Lung (tissue), 12 donors: ENCODE data around the gene SLC35F1. TPM values are rescaled to one million over a fixed set of nuclear protein-coding genes. Genes with fewer than 3 reads are reported as not detected.

ENCODE experiments used
- ATAC-seq: fragments of 200-7000 bp; cut with Tn5 transposase; one replicate; pipeline ENCODE4 v1.9.1; 2020; ENCODE audit warnings: moderate number of reproducible peaks; ENCODE audit not compliant: insufficient read depth, low FRiP score
- DNase-seq, 3 donors: peaks; one replicate each; pipeline ENCODE4 v3.0.0-alpha.2; 2013 to 2017
- H3K27ac ChIP-seq, 2 donors: one replicate each; pipeline ENCODE4 v1.5.1; 2013; ENCODE audit warnings: mild to moderate bottlenecking in 2 of 2, moderate library complexity in 2 of 2, control low read depth in 1 of 2, inconsistent platforms in 1 of 2, low read depth in 1 of 2, low read length in 1 of 2
- H3K27me3 ChIP-seq, 3 donors: one replicate each; pipeline ENCODE4 v1.5.1; 2013; ENCODE audit warnings: low read length in 2 of 3; ENCODE audit not compliant: control insufficient read depth in 3 of 3, insufficient read depth in 3 of 3
- H3K36me3 ChIP-seq, 4 donors: one replicate each; pipeline ENCODE4 v1.5.1; 2013; ENCODE audit warnings: low read length in 4 of 4, mild to moderate bottlenecking in 1 of 4, moderate library complexity in 1 of 4; ENCODE audit not compliant: control insufficient read depth in 4 of 4, insufficient read depth in 4 of 4
- H3K4me1 ChIP-seq, 5 donors: one replicate each; pipeline ENCODE4 v1.5.1; 2013; ENCODE audit warnings: low read length in 5 of 5, mild to moderate bottlenecking in 2 of 5, moderate library complexity in 1 of 5; ENCODE audit not compliant: control insufficient read depth in 5 of 5, insufficient read depth in 5 of 5
- H3K4me3 ChIP-seq: one replicate; pipeline ENCODE4 v1.5.1; 2013; ENCODE audit warnings: mild to moderate bottlenecking, control low read depth, moderate library complexity
- H3K9ac ChIP-seq, 2 donors: one replicate each; pipeline ENCODE4 v1.5.1; 2013; ENCODE audit warnings: low read length in 2 of 2, control low read depth in 1 of 2; ENCODE audit not compliant: insufficient read depth in 1 of 2
- H3K9me3 ChIP-seq, 4 donors: one replicate each; pipeline ENCODE4 v1.5.1; 2013; ENCODE audit warnings: low read length in 3 of 4, mild to moderate bottlenecking in 1 of 4, moderate library complexity in 1 of 4; ENCODE audit not compliant: control insufficient read depth in 4 of 4, insufficient read depth in 3 of 4
- WGBS, 2 donors: extraction: QIAGEN DNeasy Blood & Tissue Kit; methylation state at CpG; one replicate each; pipeline ENCODE4 v1.1.7; 2013; 5-methylcytosine and 5-hydroxymethylcytosine counted together
- polyA plus RNA-seq, 2 donors: library from polyadenylated mRNA; stranded (reverse); fragments of 200-250 nt; gene quantifications; one replicate each; pipeline ENCODE4 v1.2.1, GENCODE V29; 2013
- total RNA-seq, 2 donors: library from RNA; depleted of rRNA in 1 of 2; stranded (reverse); fragments of >200 nt in 1 of 2; gene quantifications; one replicate each; pipeline ENCODE4 v1.2.1, GENCODE V29; 2014 to 2021
- TF ChIP-seq, protein P1 (sequence below): IDR thresholded peaks from 2 replicates; pipeline ENCODE4 v1.5.1; 2012; ENCODE audit warnings: mild to moderate bottlenecking; ENCODE audit errors: control extremely low read depth, extremely low read depth
- donor health status: control.
- donor health status: control.
- donor health status: Bipolar disorder and iron deficiency.
- donor health status: healthy.
- donor health status: DM: yes; HTN: yes; CAD: no.

The SLC35F1 gene
- total and polyA plus RNA-seq, 4 donors, result 0.04 to 5.7 (median 0.07) TPM

DNA sequence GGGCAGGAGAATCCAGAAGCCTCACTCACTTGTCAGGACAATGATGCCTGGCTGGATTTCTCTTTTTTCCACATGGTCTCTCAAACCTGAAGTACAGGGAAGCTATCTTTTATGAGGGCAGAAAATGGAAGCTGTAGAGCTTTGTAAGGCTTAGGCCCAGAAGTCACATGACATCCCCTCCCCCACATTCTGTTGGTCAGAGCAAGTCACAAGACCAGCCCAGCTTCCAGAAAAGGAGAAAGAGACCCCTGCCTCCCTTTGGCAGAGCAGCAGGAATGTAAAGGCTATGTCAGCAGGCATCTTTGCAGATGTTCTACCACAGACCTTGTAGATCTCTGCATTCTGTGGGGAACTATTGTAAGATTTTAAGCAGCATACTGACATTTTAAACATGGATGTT is 245.5 kb downstream of the SLC35F1 start:
- no peak overlapping the region for H3K9ac ChIP-seq
- ATAC-seq (no peak), DNase-seq (no peak)
- TF ChIP-seq, protein P1, sequence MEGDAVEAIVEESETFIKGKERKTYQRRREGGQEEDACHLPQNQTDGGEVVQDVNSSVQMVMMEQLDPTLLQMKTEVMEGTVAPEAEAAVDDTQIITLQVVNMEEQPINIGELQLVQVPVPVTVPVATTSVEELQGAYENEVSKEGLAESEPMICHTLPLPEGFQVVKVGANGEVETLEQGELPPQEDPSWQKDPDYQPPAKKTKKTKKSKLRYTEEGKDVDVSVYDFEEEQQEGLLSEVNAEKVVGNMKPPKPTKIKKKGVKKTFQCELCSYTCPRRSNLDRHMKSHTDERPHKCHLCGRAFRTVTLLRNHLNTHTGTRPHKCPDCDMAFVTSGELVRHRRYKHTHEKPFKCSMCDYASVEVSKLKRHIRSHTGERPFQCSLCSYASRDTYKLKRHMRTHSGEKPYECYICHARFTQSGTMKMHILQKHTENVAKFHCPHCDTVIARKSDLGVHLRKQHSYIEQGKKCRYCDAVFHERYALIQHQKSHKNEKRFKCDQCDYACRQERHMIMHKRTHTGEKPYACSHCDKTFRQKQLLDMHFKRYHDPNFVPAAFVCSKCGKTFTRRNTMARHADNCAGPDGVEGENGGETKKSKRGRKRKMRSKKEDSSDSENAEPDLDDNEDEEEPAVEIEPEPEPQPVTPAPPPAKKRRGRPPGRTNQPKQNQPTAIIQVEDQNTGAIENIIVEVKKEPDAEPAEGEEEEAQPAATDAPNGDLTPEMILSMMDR, result no peak
- no peaks in the 10 kb centered on the region for H3K36me3 ChIP-seq
- H3K27ac ChIP-seq, result no peak overlapping the region
- H3K27me3 ChIP-seq, result no peaks in the 10 kb centered on the region
- H3K4me3 ChIP-seq, result no peak overlapping the region
- no peaks in the 10 kb centered on the region for H3K9me3 ChIP-seq
- H3K4me1 ChIP-seq, result peaks cover 0 to 7% (median 0%) of the 10 kb centered on the region in 5 donors

DNA sequence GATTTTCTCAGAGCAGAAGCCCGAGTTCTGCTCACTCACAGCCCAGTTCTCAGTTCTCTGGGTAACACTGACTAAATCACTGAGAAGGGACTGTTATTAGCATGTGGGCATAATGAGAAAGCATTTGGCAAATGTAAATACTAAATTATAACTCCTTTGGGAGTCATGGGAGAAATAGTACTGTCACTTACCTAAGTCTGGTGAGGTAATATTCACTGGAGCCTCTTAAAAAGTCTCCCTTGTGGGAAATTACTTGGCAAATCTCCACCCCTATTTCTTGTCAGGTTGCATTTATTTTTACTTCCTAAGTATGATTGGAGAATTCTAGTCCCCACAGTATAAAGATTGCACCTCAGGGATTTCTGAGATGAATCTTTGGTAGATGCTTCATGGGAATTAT is 254.3 kb downstream of the SLC35F1 start:
- Histone ChIP-seq H3K27me3 (no peaks in the 10 kb centered on the region), H3K36me3 (no peaks in the 10 kb centered on the region), H3K9me3 (no peaks in the 10 kb centered on the region), H3K27ac (no peak overlapping the region), H3K4me1 (peaks cover 0 to 6% (median 0%) of the 10 kb centered on the region in 5 donors), H3K9ac (no peak overlapping the region), H3K4me3 (no peak overlapping the region)
- 89 to 91% methylated on average over 1 of the region's 1 CpG for whole genome bisulfite sequencing, 2 donors
- DNase-seq (no peak), ATAC-seq (no peak)
- TF ChIP-seq, protein P1, result no peak

DNA sequence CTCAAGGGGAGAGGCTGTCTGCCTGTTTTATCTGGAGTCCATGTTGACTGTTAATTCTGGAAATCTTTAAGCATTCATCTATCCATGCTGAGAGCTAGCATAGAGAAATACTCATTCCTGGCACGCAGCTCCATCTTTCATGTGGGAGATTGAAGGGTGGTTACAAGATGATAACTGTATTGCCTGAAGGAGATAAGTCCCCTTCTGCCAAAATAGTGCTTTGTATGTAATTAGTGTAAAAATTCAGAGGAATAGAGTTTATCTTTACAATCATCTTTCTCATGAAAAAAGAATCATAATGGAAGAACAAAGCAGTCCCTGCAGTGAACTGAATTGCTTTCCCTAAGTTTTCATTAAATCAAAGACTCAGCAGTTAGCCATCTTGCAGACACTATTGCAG is 256.5 kb downstream of the SLC35F1 start:
- TF ChIP-seq, protein P1, result no peak
- no peaks in the 10 kb centered on the region for H3K36me3 ChIP-seq
- DNase-seq (no peak), ATAC-seq (no peak)
- H3K9ac ChIP-seq, result no peak overlapping the region
- H3K27ac ChIP-seq, result no peak overlapping the region
- H3K27me3 ChIP-seq, result no peaks in the 10 kb centered on the region
- no peaks in the 10 kb centered on the region for H3K9me3 ChIP-seq
- H3K4me1 ChIP-seq, result peaks cover 0 to 6% (median 0%) of the 10 kb centered on the region in 5 donors
- 74 to 88% methylated on average over 1 of the region's 1 CpG for WGBS, 2 donors
- no peak overlapping the region for H3K4me3 ChIP-seq

DNA sequence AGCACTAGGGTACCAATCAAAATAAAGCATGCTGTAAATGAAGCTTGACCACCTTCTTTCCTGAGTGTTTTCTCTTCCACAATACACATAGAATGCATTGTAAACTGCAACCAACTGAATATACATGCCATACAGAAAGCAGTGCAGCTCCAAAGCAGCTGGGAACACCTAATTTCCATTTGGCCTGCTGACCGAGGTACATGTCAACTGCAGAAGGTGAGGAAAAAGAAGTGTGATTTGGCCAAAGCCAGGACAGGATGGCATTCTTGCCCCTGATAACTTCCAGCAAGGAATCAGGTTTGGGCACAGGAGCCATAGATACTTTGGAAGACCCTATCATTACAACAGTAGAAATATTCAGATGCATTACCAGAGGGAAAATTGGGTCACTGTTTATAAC is 258.4 kb downstream of the SLC35F1 start:
- Histone ChIP-seq H3K9ac (no peak overlapping the region), H3K4me3 (no peak overlapping the region), H3K9me3 (no peaks in the 10 kb centered on the region), H3K27ac (no peak overlapping the region), H3K27me3 (no peaks in the 10 kb centered on the region), H3K36me3 (no peaks in the 10 kb centered on the region), H3K4me1 (peaks cover 0 to 6% (median 0%) of the 10 kb centered on the region in 5 donors)
- 80 to 87% methylated on average over 1 of the region's 1 CpG for WGBS, 2 donors
- TF ChIP-seq, protein P1, result no peak
- ATAC-seq (no peak), DNase-seq (no peak)
